H9 (cell line): Measurements from ENCODE around the gene ABCD1. TPM values are rescaled to one million over a fixed set of nuclear protein-coding genes. Genes with fewer than 3 reads are reported as not detected.

Experiments used
- DNase-seq: peaks from one replicate; pipeline ENCODE4 v3.0.0-alpha.2; 2017
- H2AFZ ChIP-seq: one replicate; pipeline ENCODE4 v1.6.1; 2013; ENCODE audit warnings: mild to moderate bottlenecking, low read length, control low read depth, moderate library complexity
- H2AK5ac ChIP-seq: 2 replicates; pipeline ENCODE4 v1.6.1; 2013; ENCODE audit warnings: low read length, control low read depth, mixed read lengths; ENCODE audit not compliant: insufficient read length
- H2BK120ac ChIP-seq: one replicate; pipeline ENCODE4 v1.6.1; 2013; ENCODE audit warnings: low read depth, mild to moderate bottlenecking, low read length, control low read depth, inconsistent platforms; ENCODE audit not compliant: poor library complexity, severe bottlenecking
- H2BK12ac ChIP-seq: 2 replicates; pipeline ENCODE4 v1.6.1; 2013; ENCODE audit warnings: low read length, control low read depth, mixed read lengths, low read depth; ENCODE audit not compliant: insufficient read length
- H2BK15ac ChIP-seq: 2 replicates; pipeline ENCODE4 v1.6.1; 2013; ENCODE audit warnings: low read depth, low read length, control low read depth
- H2BK20ac ChIP-seq: one replicate; pipeline ENCODE4 v1.6.1; 2013; ENCODE audit warnings: low read depth, mild to moderate bottlenecking, low read length, control low read depth, inconsistent platforms; ENCODE audit not compliant: poor library complexity, severe bottlenecking
- H2BK5ac ChIP-seq: 2 replicates; pipeline ENCODE4 v1.6.1; 2013; ENCODE audit warnings: low read length, control low read depth, mixed read lengths; ENCODE audit not compliant: insufficient read length
- H3K14ac ChIP-seq: 2 replicates; pipeline ENCODE4 v1.6.1; 2013; ENCODE audit warnings: low read length, control low read depth; ENCODE audit not compliant: insufficient read depth
- H3K18ac ChIP-seq: 2 replicates; pipeline ENCODE4 v1.6.1; 2013; ENCODE audit warnings: low read depth, mild to moderate bottlenecking, mixed read lengths, low read length, control low read depth; ENCODE audit not compliant: insufficient read length
- H3K23ac ChIP-seq: 2 replicates; pipeline ENCODE4 v1.6.1; 2013; ENCODE audit warnings: low read length, control low read depth, mixed read lengths, low read depth; ENCODE audit not compliant: insufficient read length
- H3K23me2 ChIP-seq: 2 replicates; pipeline ENCODE4 v1.6.1; 2013; ENCODE audit warnings: low read depth, mild to moderate bottlenecking, mixed read lengths, low read length, control low read depth; ENCODE audit not compliant: insufficient read length, poor library complexity, severe bottlenecking
- H3K27ac ChIP-seq: 2 replicates; pipeline ENCODE4 v1.5.1; 2013; ENCODE audit warnings: low read length, control low read depth, mixed read lengths, low read depth; ENCODE audit not compliant: insufficient read length
- H3K27me3 ChIP-seq: 2 replicates; pipeline ENCODE4 v1.6.1; 2013; ENCODE audit warnings: low read length, control low read depth, inconsistent platforms; ENCODE audit not compliant: insufficient read depth
- H3K4ac ChIP-seq: 2 replicates; pipeline ENCODE4 v1.6.1; 2013; ENCODE audit warnings: low read depth, mild to moderate bottlenecking, control low read depth, inconsistent platforms, low read length, moderate library complexity
- H3K4me1 ChIP-seq: 2 replicates; pipeline ENCODE4 v1.6.1; 2013; ENCODE audit warnings: low read length, control low read depth, inconsistent platforms; ENCODE audit not compliant: insufficient read depth
- H3K4me2 ChIP-seq: 2 replicates; pipeline ENCODE4 v1.6.1; 2013; ENCODE audit warnings: low read length, control low read depth, mixed read lengths; ENCODE audit not compliant: insufficient read length, insufficient read depth
- H3K56ac ChIP-seq: 2 replicates; pipeline ENCODE4 v1.6.1; 2013; ENCODE audit warnings: low read depth, mild to moderate bottlenecking, mixed read lengths, low read length, control low read depth; ENCODE audit not compliant: insufficient read length
- H3K79me1 ChIP-seq: 2 replicates; pipeline ENCODE4 v1.6.1; 2013; ENCODE audit warnings: low read depth, mild to moderate bottlenecking, moderate library complexity, low read length, control low read depth, inconsistent platforms; ENCODE audit not compliant: insufficient read depth, poor library complexity, severe bottlenecking
- H3K79me2 ChIP-seq: 2 replicates; pipeline ENCODE4 v1.6.1; 2013; ENCODE audit warnings: low read length, control low read depth, inconsistent platforms; ENCODE audit not compliant: insufficient read depth
- H3K9ac ChIP-seq: 2 replicates; pipeline ENCODE4 v1.6.1; 2013; ENCODE audit warnings: low read length, control low read depth, mixed read lengths; ENCODE audit not compliant: insufficient read length; ENCODE audit errors: extremely low read depth
- H3K9me3 ChIP-seq: one replicate; pipeline ENCODE4 v1.6.1; 2013; ENCODE audit warnings: low read depth, low read length, inconsistent platforms; ENCODE audit not compliant: control insufficient read depth
- H3T11ph ChIP-seq: one replicate; pipeline ENCODE4 v1.6.1; 2013; ENCODE audit warnings: mild to moderate bottlenecking, low read length, control low read depth, inconsistent platforms
- H4K20me1 ChIP-seq: one replicate; pipeline ENCODE4 v1.6.1; 2013; ENCODE audit not compliant: control insufficient read depth, insufficient read length, insufficient read depth
- H4K5ac ChIP-seq: 2 replicates; pipeline ENCODE4 v1.6.1; 2013; ENCODE audit warnings: low read depth, mild to moderate bottlenecking, mixed read lengths, low read length, control low read depth; ENCODE audit not compliant: insufficient read length
- H4K8ac ChIP-seq: replicated peaks from 2 replicates; pipeline ENCODE4 v1.6.1; 2013; ENCODE audit warnings: low read length, control low read depth, mixed read lengths, low read depth; ENCODE audit not compliant: insufficient read length
- H4K91ac ChIP-seq: 2 replicates; pipeline ENCODE4 v1.6.1; 2013; ENCODE audit warnings: low read depth, mild to moderate bottlenecking, moderate library complexity, mixed read lengths, low read length, control low read depth; ENCODE audit not compliant: insufficient read length
- H3K27ac Mint-ChIP-seq, 3 experiments: 2 replicates in 2 of 3; 3 replicates in 1 of 3; pipeline ENCODE4 v1.8.0; 2020 to 2021; ENCODE audit warnings: mixed read lengths in 3 of 3, mild to moderate bottlenecking in 1 of 3, moderate library complexity in 1 of 3
- H3K27me3 Mint-ChIP-seq: 2 replicates; pipeline ENCODE4 v1.8.0; 2021; ENCODE audit warnings: low read depth, mild to moderate bottlenecking, moderate library complexity, mixed read lengths
- H3K36me3 Mint-ChIP-seq, 3 experiments: 2 replicates in 2 of 3; 3 replicates in 1 of 3; pipeline ENCODE4 v1.8.0; 2020 to 2021; ENCODE audit warnings: low read depth in 3 of 3, mixed read lengths in 3 of 3; ENCODE audit not compliant: insufficient read depth in 1 of 3
- H3K4me1 Mint-ChIP-seq, 2 experiments: 2 replicates each; pipeline ENCODE4 v1.8.0; 2020; ENCODE audit warnings: mixed read lengths in 2 of 2
- H3K4me3 Mint-ChIP-seq, 2 experiments: 2 replicates in 1 of 2; 3 replicates in 1 of 2; pipeline ENCODE4 v1.8.0; 2020 to 2021; ENCODE audit warnings: mild to moderate bottlenecking in 2 of 2, mixed read lengths in 2 of 2, moderate library complexity in 1 of 2
- H3K9me3 Mint-ChIP-seq, 2 experiments: 2 replicates in 1 of 2; 3 replicates in 1 of 2; pipeline ENCODE4 v1.8.0; 2020; ENCODE audit warnings: mild to moderate bottlenecking in 2 of 2, mixed read lengths in 2 of 2, moderate library complexity in 1 of 2
- WGBS: extraction: QIAGEN DNeasy Blood & Tissue Kit; methylation state at CpG from one replicate; pipeline ENCODE4 v1.1.7; 2013; ENCODE audit warnings: missing lambda C conversion rate, low lambda C conversion rate, mixed read lengths; ENCODE audit not compliant: insufficient read length; ENCODE audit errors: extremely low coverage; 5-methylcytosine and 5-hydroxymethylcytosine counted together
- total RNA-seq: library from RNA; stranded (reverse); gene quantifications from 2 replicates; pipeline ENCODE4 v1.2.1, GENCODE V29; 2021
- TF ChIP-seq, protein P1 (sequence below): fragments of 200-600 bp; sonication (generic); conservative IDR thresholded peaks from 3 replicates; pipeline ENCODE4 v1.8.0; 2021; ENCODE audit warnings: antibody characterized with exemption, mild to moderate bottlenecking

Gene ABCD1
- total RNA-seq, 1 experiment from 2014 or later, result 11.1 TPM

DNA sequence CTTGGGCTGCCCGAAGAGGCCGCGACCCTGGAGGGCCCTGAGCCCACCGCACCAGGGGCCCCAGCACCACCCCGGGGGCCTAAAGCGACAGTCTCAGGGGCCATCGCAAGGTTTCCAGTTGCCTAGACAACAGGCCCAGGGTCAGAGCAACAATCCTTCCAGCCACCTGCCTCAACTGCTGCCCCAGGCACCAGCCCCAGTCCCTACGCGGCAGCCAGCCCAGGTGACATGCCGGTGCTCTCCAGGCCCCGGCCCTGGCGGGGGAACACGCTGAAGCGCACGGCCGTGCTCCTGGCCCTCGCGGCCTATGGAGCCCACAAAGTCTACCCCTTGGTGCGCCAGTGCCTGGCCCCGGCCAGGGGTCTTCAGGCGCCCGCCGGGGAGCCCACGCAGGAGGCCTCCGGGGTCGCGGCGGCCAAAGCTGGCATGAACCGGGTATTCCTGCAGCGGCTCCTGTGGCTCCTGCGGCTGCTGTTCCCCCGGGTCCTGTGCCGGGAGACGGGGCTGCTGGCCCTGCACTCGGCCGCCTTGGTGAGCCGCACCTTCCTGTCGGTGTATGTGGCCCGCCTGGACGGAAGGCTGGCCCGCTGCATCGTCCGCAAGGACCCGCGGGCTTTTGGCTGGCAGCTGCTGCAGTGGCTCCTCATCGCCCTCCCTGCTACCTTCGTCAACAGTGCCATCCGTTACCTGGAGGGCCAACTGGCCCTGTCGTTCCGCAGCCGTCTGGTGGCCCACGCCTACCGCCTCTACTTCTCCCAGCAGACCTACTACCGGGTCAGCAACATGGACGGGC lies 579 bp downstream of the ABCD1 start:
- Histone ChIP-seq H3K27me3 (no peaks in the 10 kb centered on the region), H4K5ac (no peak overlapping the region), H2BK20ac (no peak overlapping the region), H2BK12ac (no peak overlapping the region), H3K4ac (no peak overlapping the region), H3K23ac (no peak overlapping the region), H4K91ac (no peak overlapping the region), H3K23me2 (peaks cover 4% of the 10 kb centered on the region), H3K14ac (no peak overlapping the region), H3K27ac (no peak overlapping the region), H3K9me3 (peaks cover 27% of the 10 kb centered on the region), H3K4me2 (peak overlapping the region; percentile 26), H3K79me2 (peaks cover 10% of the 10 kb centered on the region; the same call in 1 of the 2 replicates), H2BK5ac (no peak overlapping the region), H3T11ph (no peak overlapping the region), H4K20me1 (no peaks in the 10 kb centered on the region), H3K9ac (no peak overlapping the region), H3K79me1 (no peaks in the 10 kb centered on the region), H2BK120ac (no peak overlapping the region), H2AFZ (no peak overlapping the region), H3K56ac (no peak overlapping the region), H2BK15ac (no peak overlapping the region), H3K18ac (no peak overlapping the region), H4K8ac (no peak overlapping the region), H2AK5ac (no peak overlapping the region), H3K4me1 (no peaks in the 10 kb centered on the region)
- Mint-ChIP-seq H3K27me3 (no peaks in the 10 kb centered on the region), H3K9me3 (peaks cover 53 to 62% of the 10 kb centered on the region in 2 experiments), H3K27ac (no peak overlapping the region), H3K4me3 (peak overlapping the region; percentile 66 to 80; a peak in 4 of 5 replicates), H3K4me1 (peaks cover 10 to 20% of the 10 kb centered on the region in 2 experiments), H3K36me3 (peaks cover 8 to 33% (median 31%) of the 10 kb centered on the region in 3 experiments)
- whole genome bisulfite sequencing, result no CpG with 5 or more reads among the region's 55 CpGs
- TF ChIP-seq, protein P1, sequence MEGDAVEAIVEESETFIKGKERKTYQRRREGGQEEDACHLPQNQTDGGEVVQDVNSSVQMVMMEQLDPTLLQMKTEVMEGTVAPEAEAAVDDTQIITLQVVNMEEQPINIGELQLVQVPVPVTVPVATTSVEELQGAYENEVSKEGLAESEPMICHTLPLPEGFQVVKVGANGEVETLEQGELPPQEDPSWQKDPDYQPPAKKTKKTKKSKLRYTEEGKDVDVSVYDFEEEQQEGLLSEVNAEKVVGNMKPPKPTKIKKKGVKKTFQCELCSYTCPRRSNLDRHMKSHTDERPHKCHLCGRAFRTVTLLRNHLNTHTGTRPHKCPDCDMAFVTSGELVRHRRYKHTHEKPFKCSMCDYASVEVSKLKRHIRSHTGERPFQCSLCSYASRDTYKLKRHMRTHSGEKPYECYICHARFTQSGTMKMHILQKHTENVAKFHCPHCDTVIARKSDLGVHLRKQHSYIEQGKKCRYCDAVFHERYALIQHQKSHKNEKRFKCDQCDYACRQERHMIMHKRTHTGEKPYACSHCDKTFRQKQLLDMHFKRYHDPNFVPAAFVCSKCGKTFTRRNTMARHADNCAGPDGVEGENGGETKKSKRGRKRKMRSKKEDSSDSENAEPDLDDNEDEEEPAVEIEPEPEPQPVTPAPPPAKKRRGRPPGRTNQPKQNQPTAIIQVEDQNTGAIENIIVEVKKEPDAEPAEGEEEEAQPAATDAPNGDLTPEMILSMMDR, result no peak
- DNase-seq, result no peak
